ENCODE results near the gene TBC1D32.
"Not testable (repeated sequence)": the region's sequence is repeated elsewhere in the genome, so short reads cannot be mapped to it uniquely, and the experiment has no call there.

Gene TBC1D32

GRCh38 chr6:121110733-121111132 is 223.5 kb downstream of the TBC1D32 start:
- DNase-seq = no peak

DNA sequence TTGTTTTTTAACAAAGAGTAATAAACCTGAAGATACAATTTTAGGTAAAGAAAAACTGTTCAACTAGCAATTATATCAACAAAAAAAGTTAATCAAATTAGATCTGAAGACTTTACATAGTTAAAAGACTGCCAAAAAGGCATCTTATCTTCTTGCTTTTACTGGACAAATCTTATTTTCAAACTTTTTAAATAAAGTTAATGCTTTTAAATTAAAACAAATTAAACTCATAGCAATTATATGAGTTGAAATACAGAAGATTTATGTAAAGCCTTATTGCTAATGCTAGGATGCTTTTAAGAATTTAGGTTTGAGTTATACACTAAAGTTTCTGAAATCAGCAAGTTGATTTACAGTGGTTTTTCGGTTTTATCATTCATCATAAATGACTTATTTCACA is 227.3 kb downstream of the TBC1D32 start:
- no peak for DNase-seq

GRCh38 chr6:121105461-121105860 is 228.8 kb downstream of the TBC1D32 start:
- no peak for DNase-seq

GRCh38 chr6:121093928-121094327 is 240.4 kb downstream of the TBC1D32 start:
- no peak for DNase-seq

- DNase-seq = no peak
Observed at GRCh38 chr6:121090492-121090891, 243.8 kb downstream of the TBC1D32 start.

DNA sequence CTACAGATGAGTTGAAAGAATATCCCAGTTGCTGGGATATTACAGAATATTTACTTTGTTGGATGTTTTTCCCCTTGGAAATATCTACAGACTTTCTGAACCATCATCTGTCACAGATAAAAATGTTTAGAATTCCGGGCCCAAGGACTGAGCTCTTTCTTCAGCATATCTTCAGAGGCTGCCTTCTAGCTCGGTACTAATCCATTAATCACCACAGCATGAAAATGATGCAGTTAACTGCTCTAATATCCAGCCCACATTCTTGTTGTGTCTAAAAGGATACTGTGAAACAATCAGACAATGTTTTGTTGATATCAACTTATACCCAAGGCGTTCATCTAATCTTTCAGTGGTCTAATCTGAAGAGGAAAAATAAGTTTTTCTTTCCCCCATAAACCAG is 247.4 kb downstream of the TBC1D32 start:
- no peak for DNase-seq

- no peak for DNase-seq
Observed at GRCh38 chr6:121076119-121076518, 258.2 kb downstream of the TBC1D32 start.

- not testable (repeated sequence) for DNase-seq
Observed at GRCh38 chr6:121068749-121069148, 265.5 kb downstream of the TBC1D32 start.

- DNase-seq = no peak
Observed at GRCh38 chr6:121067381-121067780, 266.9 kb downstream of the TBC1D32 start.

- DNase-seq = no peak
Observed at GRCh38 chr6:121064345-121064744, 269.9 kb downstream of the TBC1D32 start.

- peak; percentile 73 for DNase-seq
Observed at GRCh38 chr6:121055572-121056163, 278.6 kb downstream of the TBC1D32 start.

GRCh38 chr6:121048593-121048992 is 285.7 kb downstream of the TBC1D32 start:
- not testable (repeated sequence) for DNase-seq

DNA sequence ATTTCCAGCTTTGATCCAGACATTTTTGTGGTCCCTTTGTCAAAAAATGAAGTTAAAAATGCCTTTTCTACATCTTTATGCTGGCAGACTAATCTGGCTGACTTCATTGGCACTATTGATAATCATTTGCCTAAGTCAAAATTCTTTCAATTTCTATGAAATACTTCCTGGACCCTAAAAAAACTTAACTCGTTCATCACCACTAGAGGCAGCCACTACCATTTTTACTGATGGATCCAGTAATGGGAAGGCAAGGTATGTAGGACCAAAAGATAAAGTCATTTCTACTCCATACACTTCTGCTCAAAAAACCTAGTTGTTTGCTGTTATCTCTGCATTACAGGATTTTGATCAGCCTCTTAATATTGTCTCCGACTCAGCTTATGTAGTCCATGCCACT is 289.4 kb downstream of the TBC1D32 start:
- not testable (repeated sequence) for DNase-seq

GRCh38 chr6:121043706-121044105 is 290.6 kb downstream of the TBC1D32 start:
- not testable (repeated sequence) for DNase-seq

- not testable (repeated sequence) for DNase-seq
Observed at GRCh38 chr6:121043211-121043610, 291.1 kb downstream of the TBC1D32 start.

GRCh38 chr6:121042766-121043165 is 291.5 kb downstream of the TBC1D32 start:
- no peak for DNase-seq

- no peak for DNase-seq
Observed at GRCh38 chr6:121040831-121041230, 293.4 kb downstream of the TBC1D32 start.

DNA sequence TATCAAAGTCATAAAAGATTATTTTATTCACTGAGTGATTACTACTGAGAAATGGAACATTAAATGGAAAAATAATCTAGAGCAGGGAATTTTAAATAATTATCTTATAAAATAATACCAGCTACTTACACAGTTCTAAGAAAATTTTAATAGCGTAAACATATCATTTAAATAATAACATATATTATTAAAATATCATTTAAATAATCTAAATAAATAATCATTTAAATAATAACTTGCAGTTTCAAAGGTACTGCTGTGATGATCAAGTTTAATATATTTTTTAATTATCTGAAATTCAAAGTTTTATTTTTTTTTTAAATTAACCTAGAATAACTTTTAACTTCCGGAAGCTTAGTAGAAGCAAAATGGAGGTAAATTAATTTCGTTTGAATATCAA is 301.2 kb downstream of the TBC1D32 start:
- DNase-seq = no peak

- no peak for DNase-seq
Observed at GRCh38 chr6:121032268-121033006, 301.8 kb downstream of the TBC1D32 start.

Measured in NCI-H1105 treated with DMSO at 0.1 percent for 48 hours (cell line).